ENCODE results near the gene CALHM1. TPM values are rescaled to one million over a fixed set of nuclear protein-coding genes. Genes with fewer than 3 reads are reported as not detected.

Gene CALHM1, protein sequence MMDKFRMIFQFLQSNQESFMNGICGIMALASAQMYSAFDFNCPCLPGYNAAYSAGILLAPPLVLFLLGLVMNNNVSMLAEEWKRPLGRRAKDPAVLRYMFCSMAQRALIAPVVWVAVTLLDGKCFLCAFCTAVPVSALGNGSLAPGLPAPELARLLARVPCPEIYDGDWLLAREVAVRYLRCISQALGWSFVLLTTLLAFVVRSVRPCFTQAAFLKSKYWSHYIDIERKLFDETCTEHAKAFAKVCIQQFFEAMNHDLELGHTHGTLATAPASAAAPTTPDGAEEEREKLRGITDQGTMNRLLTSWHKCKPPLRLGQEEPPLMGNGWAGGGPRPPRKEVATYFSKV
- total RNA-seq, result not detected in 2 replicates

DNA sequence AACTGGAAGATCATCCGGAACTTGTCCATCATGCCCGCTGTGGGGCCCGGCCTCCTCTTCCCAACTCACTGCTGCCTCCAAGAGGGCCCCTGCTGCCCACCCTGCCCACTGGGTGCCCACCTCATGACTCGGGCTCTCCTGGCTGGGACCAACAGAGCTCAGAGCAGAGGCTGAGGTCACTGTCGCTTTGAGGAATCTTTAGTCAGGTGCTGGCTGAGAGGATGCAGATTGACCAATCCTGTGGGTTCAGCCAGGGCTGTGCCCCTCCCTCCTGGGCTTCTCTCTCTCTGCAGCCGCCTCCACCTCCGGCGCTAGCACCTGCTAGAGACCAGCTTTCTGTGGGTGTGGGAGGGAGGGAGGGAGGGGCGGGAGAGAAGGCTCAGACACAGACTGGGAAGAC, at the start of gene CALHM1:
CALHM1 (minus strand) TSS at position 181 of the 400 bp plus-strand sequence; CDS start at position 32, 149 bp downstream.

DNA sequence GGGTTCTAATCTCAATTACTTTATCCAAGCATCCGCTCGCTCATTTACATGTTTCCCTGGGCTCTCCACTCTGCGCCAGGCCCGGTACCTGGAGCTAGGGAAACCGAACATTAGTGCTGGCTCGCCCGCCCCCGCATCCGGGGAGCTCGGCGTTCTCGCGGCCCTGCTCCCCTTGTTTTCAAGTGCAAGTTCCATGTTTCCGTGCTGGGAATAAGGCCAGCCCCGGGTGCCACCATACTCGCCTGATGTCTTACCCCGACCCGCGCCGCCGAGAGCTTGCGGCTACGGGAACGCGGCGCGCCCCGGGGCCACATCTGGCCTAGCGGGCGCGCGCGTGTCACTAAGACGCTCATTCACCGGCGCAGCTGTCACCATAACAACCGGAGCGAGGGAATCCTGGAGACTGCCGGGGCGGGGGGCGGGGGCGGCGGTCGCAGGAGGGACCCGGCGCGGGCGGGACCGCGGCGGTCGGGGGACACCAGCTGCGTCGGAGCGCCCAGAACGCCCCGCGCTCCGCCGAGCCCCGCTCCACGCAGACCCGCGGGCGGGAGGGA, 34.7 kb upstream of the CALHM1 start, which contains the start of gene NEURL1:
NEURL1 (plus strand) TSS at position 344 of the 554 bp plus-strand sequence. CDS start 683 bp downstream, outside the sequence.

DNA sequence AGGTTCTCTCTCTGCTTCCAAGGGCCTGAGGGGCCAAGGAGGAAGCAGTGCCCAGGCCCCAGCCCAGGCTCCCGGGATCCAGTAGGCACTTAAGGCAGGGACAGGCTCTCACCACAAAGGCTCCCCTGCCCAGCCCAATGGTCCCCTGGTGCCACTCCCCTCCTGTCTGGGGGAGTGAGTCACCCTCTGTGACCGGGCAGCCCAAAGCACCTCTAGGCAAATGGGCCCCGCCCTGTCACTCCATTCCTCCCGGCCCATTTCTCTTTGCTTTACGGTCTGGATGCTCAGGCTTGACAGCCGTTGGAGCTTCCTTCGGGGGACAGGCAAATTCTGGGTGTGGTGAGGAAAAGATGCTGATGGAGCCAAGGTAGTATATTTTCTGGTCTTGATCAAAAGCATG, 20.4 kb upstream of the CALHM1 start, which contains the start of gene CALHM3:
CALHM3 (minus strand) TSS at position 106 of the 400 bp plus-strand sequence. CDS start 208 bp downstream, outside the sequence.

DNA sequence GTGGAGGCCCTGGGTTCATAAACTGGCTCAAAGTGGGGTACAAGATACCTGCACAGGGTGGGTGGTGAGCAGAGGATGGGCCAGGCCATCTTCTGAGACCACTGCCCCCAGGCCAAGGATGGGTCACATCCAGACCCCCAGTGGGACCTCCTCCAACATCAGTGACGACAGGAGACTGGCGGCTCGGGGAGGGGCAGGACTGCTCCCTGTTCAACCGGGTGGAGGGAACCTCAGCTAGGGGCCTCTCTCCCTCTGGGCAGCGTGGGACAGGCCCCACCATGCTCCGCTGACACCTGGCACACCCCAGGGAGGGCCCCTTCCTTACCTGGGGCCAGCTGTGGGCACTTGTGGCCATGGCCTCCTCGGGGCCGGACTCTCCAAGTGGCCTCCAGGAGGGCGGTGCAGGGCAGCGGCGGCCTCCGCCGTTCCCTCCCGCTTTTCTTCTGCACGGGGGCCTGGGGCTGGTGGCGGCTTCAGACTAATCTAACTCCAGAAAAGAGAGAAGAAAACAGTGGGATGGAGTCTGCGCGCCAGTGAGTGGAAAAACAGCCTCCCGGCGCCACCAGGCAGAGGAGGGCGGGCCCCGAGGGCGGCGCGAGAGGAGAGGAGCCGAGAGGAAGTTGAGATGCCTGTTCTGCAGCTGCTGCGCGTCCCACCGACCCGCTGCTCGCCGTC, 6.7 kb downstream of the CALHM1 start, which contains the start of gene CALHM2:
CALHM2 (minus strand) TSS at position 540 of the 675 bp plus-strand sequence. CDS start 2,429 bp downstream, outside the sequence.

Other genes starting within 250 kb of the CALHM1 start
- gene RPEL1, start 213.0 kb downstream of the CALHM1 start, total RNA-seq, result under 0.01 and 0.14 TPM in 2 replicates
- gene INA, start 181.8 kb downstream of the CALHM1 start, total RNA-seq, result 0.07 and 0.34 TPM in 2 replicates
- 13.5 and 16.4 TPM in 2 replicates for gene PCGF6, start 107.8 kb downstream of the CALHM1 start, total RNA-seq
- 5.0 and 6.2 TPM in 2 replicates for gene TAF5, start 90.9 kb downstream of the CALHM1 start, total RNA-seq
- 96.7 and 130 TPM in 2 replicates for gene ATP5MK, start 62.4 kb downstream of the CALHM1 start, total RNA-seq
- gene PDCD11, start 62.3 kb downstream of the CALHM1 start, total RNA-seq, result 68.7 and 86.9 TPM in 2 replicates
- gene CALHM2, start 6.5 kb downstream of the CALHM1 start, total RNA-seq, result under 0.01 and 1.3 TPM in 2 replicates
- not detected in 2 replicates for gene CALHM3, start 20.3 kb upstream of the CALHM1 start, total RNA-seq
- 1.6 and 2.7 TPM in 2 replicates for gene NEURL1, start 34.8 kb upstream of the CALHM1 start, total RNA-seq

All from nasal cavity respiratory epithelium epithelial cell of viscerocranial mucosa (primary cell).